Colonic mucosa (tissue), 4 donors: Measurements from ENCODE around the gene UCKL1. TPM values are rescaled to one million over a fixed set of nuclear protein-coding genes. Genes with fewer than 3 reads are reported as not detected.
A peak's percentile ranks its signal among the peaks of the same experiment; 100 is the strongest.

ENCODE experiments used
- DNase-seq: peaks from one replicate; pipeline ENCODE4 v3.0.0-alpha.2; 2020
- H3K27ac ChIP-seq: fragments of 200-600 bp; one replicate; pipeline ENCODE4 v1.8.0; 2021
- H3K27me3 ChIP-seq: fragments of 200-600 bp; one replicate; pipeline ENCODE4 v1.8.0; 2021
- H3K36me3 ChIP-seq: fragments of 200-600 bp; one replicate; pipeline ENCODE4 v1.8.0; 2021
- H3K4me1 ChIP-seq: fragments of 200-600 bp; one replicate; pipeline ENCODE4 v1.8.0; 2021; ENCODE audit warnings: mild to moderate bottlenecking
- H3K4me3 ChIP-seq: fragments of 200-600 bp; one replicate; pipeline ENCODE4 v1.8.0; 2021
- H3K9ac ChIP-seq, 2 donors: one replicate each; pipeline ENCODE4 v1.7.0; 2013; ENCODE audit warnings: control low read depth in 2 of 2, low read depth in 2 of 2, low read length in 2 of 2
- H3K9me3 ChIP-seq: fragments of 200-600 bp; one replicate; pipeline ENCODE4 v1.8.0; 2021
- CTCF ChIP-seq: fragments of 200-600 bp; IDR thresholded peaks from one replicate; pipeline ENCODE4 v1.8.0; 2022; ENCODE audit warnings: antibody characterized with exemption, mild to moderate bottlenecking
- intact Hi-C: fragments of 100-400 bp; cut with DNase I; formaldehyde crosslinking; loops from one replicate; pipeline ENCODE4 v1.14.1; 2022
- total RNA-seq, 2 donors: library from RNA; stranded (reverse); fragmentation: NEBNext Ultra II Directional in 1 of 2; extraction: Animal tissue kit (Norgen Biotek cat#: 25700) in 1 of 2; gene quantifications; one replicate each; pipeline ENCODE4 v1.2.1, GENCODE V29; 2021
- donor health status: healthy.
- donor health status: DM: no; HTN: no; CAD: no.
- donor health status: DM: no; HTN: no; CAD: no.

The UCKL1 gene
- total RNA-seq, 2 donors from 2014 or later, result 33.6 to 49.5 TPM

DNA sequence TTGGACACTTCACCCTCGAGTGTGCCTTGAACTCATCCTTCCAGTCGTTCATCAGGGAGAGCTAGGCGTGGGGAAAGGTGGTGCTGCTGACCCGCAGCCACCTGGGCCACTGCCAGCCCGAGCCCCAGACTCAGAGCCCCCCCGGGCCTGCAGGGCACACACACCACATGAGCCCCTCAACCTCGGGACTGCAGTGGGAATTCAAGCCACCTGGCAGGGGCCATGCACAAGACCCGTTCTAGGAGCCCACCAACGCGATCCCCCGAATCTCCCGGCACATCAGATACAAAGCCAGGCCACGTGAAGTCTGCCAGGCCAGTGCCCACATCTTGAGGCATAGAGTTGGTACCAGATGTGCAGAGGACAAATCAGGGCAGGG is 10.7 kb upstream of the UCKL1 start:
- no peak for DNase-seq
- Histone ChIP-seq H3K4me3 (no peak overlapping the region), H3K27ac (no peak overlapping the region), H3K27me3 (peaks cover 5% of the 10 kb centered on the region), H3K36me3 (no peaks in the 10 kb centered on the region), H3K9me3 (no peaks in the 10 kb centered on the region), H3K9ac (no peak overlapping the region), H3K4me1 (no peaks in the 10 kb centered on the region)
- TF ChIP-seq CTCF, result no peak
- intact Hi-C loops, result no loop called here

DNA sequence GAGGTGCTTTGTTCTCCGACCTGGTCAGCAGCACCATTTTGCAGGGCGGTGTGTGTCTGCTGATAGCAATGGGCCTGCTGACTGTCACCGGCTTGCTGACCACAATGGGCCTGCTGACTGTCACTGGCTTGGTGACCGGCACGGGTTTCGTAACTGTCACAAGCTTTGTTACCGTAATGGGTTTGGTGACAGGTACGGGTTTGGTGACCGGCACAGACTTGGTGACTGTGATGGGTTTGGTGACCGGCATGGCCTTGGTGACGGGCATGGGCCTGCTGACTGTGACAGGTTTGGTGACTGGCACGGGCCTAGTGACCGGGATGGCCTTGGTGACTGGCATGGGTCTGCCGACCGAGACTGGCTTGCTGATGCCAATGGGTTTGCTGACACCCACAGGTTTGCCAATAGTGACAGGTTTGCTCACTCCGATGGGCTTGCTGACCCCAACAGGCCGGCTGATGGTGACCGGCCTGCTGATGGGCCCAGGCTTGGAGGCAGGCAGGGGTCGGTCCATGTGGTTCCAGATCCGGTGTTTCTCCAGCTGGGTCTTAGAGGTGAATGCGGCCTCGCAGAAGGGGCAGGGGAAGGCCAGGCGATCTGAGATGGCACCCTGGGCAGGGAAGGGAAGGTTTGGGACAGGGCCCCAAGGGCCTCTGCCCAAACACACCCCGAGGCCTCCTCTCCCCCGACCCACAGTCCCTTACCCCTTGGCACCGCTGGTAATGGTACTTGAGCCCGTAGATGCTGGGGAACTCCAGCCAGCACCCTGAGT is 10.1 kb upstream of the UCKL1 start:
- no peak for TF ChIP-seq CTCF
- Histone ChIP-seq H3K4me3 (no peak overlapping the region), H3K9ac (no peak overlapping the region), H3K4me1 (no peaks in the 10 kb centered on the region), H3K36me3 (no peaks in the 10 kb centered on the region), H3K27ac (no peak overlapping the region), H3K9me3 (no peaks in the 10 kb centered on the region), H3K27me3 (peaks cover 5% of the 10 kb centered on the region)
- DNase-seq, result peak; percentile 11
- intact Hi-C loops, result no loop called here

GRCh38 chr20:63964412-63964811 is 8.2 kb upstream of the UCKL1 start:
- no peak for DNase-seq
- Histone ChIP-seq H3K9ac (no peak overlapping the region), H3K27me3 (no peaks in the 10 kb centered on the region), H3K4me1 (no peaks in the 10 kb centered on the region), H3K36me3 (no peaks in the 10 kb centered on the region), H3K9me3 (no peaks in the 10 kb centered on the region), H3K4me3 (no peak overlapping the region), H3K27ac (no peak overlapping the region)
- intact Hi-C loops, result no loop called here
- no peak for TF ChIP-seq CTCF

DNA sequence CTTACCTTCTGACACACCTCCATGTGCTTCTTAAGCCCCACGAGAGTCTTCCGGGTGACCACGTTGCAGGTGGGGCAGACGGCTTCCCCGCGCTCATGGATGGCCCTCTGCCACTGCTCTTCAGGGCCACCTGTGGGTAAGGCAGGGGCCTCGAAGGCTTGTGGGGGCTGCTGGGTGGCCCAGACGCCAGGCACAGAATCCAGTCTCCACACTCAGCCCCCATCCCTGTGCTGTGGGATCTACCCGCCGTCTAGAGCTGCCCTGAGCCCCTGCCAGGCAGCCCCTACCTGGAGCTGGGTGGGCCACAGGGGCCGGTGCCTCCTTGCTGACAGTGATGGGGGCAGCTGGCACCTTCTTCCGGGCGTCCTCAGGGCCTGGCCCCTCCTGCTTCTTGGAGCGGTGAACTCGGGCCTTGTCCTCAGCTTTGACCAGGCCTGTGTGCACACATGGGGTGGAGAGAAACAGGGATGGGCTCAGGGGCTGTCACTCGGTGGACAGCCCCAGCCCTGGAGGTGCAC is 7.6 kb upstream of the UCKL1 start:
- Histone ChIP-seq H3K9me3 (no peaks in the 10 kb centered on the region), H3K27me3 (no peaks in the 10 kb centered on the region), H3K4me3 (no peak overlapping the region), H3K27ac (no peak overlapping the region), H3K36me3 (no peaks in the 10 kb centered on the region), H3K4me1 (no peaks in the 10 kb centered on the region), H3K9ac (no peak overlapping the region)
- no peak for TF ChIP-seq CTCF
- no peak for DNase-seq
- intact Hi-C loops, result no loop called here

DNA sequence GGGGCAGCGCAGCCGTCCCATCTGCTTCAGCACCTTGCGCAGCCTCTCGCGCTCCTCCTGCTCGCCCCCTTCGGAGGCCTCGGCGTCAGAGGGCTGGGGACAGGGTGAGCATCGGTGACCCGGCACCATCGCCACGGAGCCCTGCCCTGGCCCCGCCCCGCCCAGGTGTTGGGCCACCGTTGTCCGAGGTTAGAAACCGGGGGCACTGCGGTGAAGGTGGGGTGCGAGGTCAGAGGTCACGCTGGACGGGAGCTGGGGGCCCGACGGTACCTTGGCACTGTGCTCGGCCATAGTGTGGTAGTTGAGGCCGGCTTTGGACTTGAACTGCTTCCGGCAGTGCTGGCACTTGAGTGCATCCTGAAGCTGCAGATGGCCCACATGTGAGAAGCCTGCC is 7.1 kb upstream of the UCKL1 start:
- no peak for TF ChIP-seq CTCF
- no peak overlapping the region for H3K9ac ChIP-seq
- no peaks in the 10 kb centered on the region for H3K36me3 ChIP-seq
- no peaks in the 10 kb centered on the region for H3K27me3 ChIP-seq
- no peak overlapping the region for H3K27ac ChIP-seq
- DNase-seq, result no peak
- no peaks in the 10 kb centered on the region for H3K9me3 ChIP-seq
- no peak overlapping the region for H3K4me3 ChIP-seq
- H3K4me1 ChIP-seq, result no peaks in the 10 kb centered on the region
- intact Hi-C loops, result no loop called here
